ENCODE data around the gene ZNF584. TPM values are rescaled to one million over a fixed set of nuclear protein-coding genes. Genes with fewer than 3 reads are reported as not detected.
"Not testable (repeated sequence)": the region's sequence is repeated elsewhere in the genome, so short reads cannot be mapped to it uniquely, and the experiment has no call there.

The ZNF584 gene
- total RNA-seq: 14.3 TPM

DNA sequence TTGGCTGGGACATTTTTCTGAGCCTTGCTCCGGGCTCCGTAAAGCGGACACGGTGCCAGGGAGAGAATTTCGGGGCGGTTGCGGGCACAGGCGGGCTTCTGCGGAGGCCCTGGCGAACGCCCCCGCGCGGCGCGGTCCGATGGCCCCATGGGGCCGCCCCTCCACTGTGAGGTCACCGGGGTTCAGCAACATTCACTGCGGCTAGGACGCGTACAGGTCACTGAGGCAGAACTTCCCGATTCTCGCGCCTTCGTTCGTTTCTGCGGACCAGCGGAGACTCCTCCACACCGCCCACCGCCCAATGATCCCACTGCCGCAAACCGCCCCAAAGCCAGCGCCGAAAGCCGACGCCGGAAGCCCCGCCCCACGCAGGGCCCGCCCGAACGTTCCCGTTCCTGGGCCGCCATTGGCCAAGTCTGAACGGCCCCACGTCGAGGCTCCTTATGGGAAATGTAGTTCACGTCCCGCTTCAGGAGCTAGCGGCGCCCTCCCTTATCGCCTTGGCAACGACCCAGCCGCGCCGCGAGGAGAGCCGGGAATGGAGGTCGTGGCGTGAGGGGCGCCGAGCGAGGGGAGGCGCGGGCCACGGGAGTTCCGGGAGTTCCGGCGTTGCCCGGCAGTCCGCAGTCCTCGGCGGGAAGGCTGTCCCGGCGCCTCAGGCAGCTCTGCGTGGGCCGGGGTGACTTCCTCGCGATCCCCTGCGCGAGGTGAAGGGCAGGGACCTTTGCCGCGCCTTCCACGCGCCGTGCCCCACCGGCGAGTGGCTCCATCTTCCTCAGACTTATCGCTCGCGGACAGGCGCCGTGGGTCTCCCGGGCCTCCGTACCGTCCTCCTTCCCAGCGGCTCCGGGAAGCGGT, at the start of gene ZNF584:
TSS of gene ZNF584 (plus strand) at position 498 of the 858 bp plus-strand sequence. CDS start 499 bp downstream, outside the sequence.
- peak; percentile 94 for DNase-seq

DNA sequence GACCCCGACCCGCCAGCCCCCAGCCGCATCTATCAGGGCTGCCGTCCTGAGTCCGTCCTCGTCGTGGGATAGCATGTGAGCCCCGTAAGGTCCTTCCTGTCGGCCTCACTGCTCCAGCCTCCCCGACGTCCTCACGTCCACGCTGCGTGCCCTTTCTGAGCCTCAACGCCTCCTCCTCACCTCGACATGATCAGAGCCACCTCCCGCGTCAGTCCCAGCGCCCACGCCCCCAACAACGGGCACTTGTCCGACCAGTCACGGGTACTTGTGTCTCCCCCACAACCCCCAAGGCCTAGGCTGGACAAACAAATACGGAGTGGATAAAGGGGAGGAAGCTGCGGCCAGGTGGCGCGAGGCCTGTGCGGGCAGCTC, 46.6 kb upstream of the ZNF584 start:
- DNase-seq: no peak

DNA sequence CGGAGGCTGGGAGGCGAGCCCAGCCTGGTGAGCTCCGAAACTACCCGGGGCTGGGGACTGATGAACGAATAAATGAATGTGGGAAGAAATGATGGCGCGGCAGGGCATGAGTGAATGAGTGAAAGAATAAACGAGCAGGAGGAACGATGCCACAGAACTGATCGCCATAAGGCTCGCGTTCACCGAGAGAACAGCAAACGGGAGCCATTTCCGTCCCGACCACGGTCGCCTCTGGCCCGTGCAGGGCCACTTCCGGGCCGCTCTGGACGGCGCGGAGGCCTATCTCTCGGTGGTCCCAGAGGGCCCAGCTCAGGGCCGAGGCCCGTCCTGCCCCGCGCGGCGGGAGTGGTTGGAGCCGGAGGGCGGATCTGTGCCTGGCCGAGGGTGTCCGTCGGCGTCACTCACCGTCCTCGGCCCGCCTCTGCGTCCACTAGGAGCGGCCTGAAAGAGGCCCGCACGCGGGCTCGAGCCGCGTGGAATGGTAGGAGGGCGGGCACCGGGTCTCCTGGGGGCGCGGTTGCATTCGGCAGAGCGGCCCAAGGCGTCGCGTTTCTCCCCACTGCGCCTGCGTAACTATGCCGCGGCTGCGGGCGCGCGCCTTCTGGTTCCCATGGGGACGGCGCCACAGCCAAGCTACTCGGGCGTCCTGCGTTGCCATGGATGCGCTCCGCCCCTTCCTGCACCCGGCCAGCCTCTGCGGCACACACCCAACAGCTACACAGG, 46.0 kb upstream of the ZNF584 start, which contains the start of gene ZNF497:
TSS of gene ZNF497 (minus strand) at position 480 of the 723 bp plus-strand sequence. CDS start 5,116 bp downstream, outside the sequence.
- peak; percentile 97 for DNase-seq

DNA sequence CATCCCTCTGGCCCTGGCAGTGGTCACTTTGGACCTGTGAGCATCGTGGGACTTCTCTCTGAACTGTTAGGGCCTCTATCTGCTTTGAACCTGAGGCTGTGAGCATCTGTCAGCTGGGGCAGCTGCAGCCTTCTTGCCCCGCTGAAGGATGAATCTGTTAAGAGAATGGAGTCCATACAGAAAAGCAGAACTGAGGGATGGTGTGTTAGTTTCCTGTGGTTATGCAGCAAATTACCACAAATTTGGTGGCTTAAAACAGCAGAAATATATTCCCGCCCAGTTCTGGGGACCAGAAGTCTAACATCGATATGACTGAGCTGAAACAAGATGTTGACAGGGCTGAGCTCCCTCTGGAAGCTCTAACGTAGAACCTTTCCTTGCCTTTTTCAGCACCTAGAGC, 44.3 kb upstream of the ZNF584 start:
- no peak for DNase-seq

DNA sequence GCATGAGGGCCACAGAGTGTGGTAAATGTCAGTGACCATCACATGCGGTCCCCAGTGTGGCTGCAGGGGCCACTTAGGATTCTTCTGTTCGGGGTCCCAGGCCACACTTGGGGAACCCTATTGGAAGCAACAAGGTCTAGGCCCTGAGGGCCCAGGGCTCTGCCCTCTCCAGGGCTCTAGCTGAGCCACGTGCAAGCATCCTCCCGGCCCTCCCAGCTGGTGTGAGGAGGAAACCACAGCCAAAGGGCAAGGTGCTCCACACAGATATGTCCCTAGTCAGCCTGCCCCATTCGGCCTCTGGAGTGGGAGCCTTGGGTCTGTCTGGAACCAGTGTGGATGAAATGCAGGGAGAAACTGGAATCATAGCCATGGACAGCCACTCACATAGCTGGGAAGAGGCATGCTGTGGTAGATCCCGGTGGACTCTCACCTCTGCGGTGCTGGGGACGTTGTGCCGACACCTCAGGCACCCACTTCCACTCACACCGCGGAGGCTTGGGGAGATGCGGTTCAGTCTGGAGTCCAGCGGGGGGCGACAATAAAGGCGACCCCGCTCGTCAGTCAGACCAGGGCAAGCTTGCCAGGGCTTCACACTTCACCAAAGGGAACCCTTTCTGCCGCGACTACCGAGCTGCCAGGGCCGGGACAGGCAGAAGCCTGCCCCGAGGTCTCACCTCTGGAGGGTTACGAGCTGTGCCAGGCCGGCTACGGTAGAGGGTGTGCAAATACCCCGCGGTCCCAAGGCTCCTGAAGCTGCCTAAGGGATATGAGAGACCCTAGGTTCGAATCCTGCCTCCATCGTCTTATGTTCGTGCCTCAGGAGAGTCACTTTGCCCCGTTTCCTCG, 41.6 kb upstream of the ZNF584 start:
- DNase-seq: no peak

DNA sequence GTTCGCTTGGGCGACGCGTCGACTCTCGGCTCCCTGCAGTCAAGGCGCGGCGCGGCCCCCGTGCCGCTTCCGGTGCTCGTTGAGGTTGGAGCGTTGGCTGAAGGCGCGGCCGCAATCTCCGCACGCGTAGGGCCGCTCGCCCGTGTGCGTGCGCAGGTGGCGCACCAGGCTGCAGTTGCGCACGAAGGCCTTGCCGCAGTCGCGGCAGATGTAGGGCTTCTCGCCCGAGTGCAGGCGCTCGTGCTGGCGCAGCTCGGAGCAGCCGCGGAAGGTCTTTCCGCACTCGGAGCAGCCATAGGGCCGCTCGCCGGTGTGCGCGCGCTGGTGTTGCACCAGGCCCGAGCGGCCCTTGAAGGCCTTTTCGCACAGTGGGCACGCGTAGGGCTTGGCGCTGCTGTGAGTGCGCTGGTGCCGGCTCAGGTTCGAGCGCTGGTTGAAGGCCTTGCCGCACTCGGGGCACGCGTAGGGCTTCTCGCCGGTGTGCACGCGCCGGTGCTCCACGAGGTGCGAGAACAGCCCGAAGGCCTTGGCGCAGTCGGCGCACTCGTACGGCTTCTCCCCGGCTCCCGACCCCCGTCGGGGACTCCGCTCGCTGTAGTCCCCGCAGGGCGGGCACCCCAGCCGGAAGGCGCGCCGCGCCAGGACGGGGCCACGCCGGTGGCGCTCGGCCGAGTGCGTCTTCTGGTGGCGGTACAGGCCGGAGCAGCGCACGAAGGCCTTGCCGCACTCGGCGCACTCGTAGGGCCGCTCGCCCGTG, 40.6 kb upstream of the ZNF584 start:
- no peak for DNase-seq

DNA sequence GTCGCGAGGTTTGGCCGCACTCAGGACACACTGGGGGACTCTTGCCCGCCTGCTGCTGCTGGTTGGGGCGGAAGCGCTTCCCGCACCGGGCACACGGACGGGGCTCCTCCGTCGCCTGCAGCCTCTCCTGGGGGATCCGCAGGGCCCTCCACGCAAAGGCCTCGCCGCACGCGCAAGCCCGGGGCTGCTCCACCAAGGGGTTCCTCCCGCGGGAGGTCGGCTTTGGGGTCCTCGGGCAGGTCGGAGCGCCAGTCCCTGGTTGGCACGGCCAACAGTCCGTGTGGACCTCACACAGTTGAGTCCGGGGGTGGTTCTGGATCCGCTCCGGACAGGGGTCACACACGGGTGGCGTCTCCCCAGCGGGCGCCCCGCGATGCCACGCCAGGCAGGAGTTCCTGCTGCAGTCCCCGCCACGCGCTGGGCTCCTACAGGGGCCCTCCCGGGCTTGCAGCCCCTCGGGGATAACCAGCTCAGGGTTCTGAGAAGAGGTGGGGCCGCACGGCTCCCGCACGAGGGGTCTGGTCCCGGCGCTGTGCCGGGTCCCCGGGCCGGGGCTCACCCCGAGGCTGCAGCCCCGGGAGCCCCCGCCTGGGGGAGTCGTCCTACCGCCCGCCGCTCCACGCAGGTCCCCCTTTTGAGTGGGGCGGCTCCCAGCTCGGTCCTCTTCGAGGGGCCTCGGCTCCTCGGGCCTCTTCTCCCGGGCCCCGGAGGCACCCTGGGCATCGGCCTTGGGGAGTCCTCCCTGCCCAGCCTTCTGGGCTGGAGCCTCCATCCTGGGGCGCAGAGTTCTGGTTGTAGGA, 39.7 kb upstream of the ZNF584 start:
- no peak for DNase-seq

DNA sequence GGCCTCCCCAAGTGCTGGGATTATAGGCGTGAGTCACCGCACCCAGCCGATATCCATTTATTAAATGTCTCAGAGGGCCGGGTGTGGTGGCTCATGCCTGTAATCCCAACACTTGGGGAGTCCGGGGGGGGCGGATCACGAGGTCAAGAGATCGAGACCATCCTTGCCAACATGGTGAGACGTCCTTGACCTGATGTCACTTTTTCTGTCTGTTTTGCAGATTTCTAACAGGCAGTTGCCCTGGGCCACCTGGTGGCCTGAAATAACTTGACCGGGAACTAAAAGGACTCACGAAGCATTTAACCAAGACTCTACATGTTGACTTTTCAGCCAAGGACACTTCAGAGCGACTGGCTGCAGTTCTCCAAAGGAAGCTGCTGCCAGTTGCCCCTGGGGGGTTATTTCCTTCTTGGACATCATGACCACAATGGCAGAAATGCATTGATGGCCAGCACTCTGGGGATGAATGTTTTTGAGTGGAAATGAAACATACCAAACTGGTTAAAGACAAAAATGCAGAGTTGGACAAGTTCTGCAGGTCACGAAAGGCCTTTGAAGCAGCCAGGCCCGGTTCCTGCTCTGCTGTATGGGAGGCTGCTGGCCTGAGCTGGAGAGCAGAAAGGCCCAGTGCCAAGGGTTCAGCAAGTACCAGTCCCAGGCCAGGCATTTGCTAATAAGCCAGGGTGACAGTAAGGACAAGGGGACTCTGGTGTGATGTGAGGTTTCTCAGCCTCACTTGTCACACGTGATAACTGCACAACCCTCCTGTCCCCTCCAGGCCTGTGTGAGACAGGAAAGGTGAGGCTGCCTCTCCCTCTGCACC, 35.9 kb upstream of the ZNF584 start:
- DNase-seq: no peak

DNA sequence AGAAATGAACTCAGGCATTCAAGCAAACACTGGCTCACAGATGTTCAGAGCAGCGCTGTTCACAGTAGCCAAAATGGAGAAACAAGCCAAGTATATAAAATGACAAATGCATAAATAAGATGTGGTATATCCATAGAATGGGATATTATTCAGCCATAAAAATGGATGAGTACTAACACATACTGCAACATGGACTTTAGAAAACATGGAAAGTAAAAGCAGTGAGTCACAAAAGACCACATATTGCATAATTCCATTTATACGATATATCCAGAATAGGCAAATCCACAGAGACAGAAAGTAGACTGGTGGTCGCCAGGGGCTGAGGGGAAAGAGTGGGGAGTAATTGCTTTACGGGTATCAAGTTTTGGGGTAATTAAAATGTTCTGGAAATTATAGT, 34.2 kb upstream of the ZNF584 start:
- no peak for DNase-seq

DNA sequence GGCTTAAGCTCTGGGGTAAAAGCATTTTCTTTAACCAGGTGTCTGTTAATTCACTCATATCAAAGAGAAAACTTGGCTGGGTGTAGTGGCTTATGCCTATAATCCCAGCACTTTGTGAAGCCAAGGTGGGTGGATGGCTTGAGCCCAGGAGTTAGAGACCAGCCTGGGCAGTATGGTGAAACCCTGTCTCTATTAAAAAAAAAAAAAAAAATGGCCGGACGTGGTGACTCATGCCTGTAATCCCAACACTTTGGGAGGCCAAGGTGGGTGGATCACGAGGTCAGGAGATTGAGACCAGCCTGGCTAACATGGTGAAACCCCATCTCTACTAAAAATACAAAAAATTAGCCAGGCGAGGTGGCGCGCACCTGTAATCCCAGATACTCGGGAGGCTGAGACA, 31.7 kb upstream of the ZNF584 start:
- not testable (repeated sequence) for DNase-seq

DNA sequence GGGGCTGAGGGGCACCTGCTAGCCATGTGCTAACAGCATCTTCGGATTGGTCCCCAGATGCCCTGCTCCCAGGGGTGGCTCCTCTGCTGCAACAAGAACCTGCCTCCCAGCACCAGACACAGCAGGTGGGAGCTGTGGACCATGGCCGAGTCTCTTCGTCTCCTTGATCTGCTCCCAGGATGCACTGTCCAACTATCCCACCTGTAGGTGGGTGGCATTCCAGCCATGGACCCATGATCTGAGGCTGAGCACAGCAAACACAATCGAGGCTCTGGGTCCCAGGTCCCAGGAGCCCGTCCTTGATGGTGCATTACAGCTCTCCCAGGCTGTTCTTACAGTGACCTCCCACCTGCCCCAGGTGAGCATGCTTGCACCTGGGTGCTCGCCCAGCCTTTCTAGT, 29.2 kb upstream of the ZNF584 start:
- DNase-seq: no peak

DNA sequence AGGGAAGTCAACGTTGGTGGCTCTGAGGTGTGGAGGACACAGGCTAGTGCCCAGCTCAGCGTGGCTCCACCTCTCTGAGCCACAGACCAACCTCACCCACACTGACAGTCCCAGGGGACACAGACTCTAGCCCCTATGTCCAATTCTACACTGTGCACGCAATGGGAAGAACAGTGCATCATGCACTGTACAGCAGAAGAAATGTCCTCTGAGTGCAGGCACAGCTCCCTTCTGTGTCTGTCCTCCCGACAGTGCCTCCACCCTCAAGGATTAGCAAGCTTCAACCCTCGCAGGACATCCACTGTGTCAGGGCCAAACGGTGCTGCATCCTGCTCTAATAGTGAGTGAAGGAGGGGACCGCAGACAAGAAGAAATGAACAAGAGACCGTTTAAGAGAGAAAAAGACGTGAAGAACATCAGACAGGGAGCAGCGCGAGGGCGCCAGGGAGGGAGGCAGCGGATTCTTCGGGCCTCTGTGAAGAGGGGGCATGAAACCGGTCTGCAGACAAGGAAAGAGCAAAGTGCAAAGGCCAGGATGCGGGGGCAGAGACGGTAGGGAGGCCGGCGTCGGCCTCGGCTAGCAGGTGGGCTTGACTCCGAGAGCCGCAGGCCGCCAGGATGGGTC, 28.3 kb upstream of the ZNF584 start:
- DNase-seq: no peak

DNA sequence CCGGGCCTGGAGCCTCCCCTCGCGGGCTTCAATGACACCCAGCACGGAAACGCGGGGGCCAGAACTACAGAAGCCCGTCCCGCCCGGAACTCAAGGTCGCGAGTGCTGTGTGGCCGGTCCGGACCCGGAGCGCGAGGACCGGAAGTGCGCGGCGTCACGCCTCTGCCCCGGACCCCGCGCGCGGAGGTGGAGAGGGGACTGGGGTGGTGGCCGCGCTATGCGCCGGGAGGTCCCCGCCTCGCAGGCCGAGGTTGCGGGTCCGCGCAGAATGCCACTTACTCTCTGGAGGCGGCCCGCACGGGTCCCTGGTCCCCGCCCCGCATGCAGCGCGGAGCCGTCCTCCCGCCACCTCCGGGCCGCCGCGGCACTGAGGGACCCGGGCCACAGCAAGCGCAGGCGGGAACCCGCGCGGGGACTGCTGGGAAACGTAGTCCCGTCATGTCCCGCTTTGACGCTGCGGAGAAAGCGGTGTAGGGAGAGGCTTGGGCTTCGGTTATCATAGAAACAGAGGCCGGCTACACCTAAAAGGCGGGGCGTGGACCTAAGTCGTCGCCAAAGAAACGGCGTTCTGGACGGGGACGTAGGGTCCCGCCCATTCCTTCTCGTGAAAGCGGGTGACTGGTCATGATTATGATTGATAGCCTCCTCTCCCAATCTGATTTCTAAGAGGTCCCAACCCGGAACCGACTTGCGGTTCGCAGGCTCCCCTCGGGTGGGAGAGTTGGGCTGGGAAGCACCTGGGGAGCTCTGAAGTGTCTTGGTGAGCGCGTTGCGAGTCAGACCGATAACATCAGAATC, 27.6 kb upstream of the ZNF584 start, which contains the start of gene ZNF837:
TSS of gene ZNF837 (minus strand) at position 369 of the 798 bp plus-strand sequence. CDS start 11,698 bp downstream, outside the sequence.
- peak; percentile 99 for DNase-seq

DNA sequence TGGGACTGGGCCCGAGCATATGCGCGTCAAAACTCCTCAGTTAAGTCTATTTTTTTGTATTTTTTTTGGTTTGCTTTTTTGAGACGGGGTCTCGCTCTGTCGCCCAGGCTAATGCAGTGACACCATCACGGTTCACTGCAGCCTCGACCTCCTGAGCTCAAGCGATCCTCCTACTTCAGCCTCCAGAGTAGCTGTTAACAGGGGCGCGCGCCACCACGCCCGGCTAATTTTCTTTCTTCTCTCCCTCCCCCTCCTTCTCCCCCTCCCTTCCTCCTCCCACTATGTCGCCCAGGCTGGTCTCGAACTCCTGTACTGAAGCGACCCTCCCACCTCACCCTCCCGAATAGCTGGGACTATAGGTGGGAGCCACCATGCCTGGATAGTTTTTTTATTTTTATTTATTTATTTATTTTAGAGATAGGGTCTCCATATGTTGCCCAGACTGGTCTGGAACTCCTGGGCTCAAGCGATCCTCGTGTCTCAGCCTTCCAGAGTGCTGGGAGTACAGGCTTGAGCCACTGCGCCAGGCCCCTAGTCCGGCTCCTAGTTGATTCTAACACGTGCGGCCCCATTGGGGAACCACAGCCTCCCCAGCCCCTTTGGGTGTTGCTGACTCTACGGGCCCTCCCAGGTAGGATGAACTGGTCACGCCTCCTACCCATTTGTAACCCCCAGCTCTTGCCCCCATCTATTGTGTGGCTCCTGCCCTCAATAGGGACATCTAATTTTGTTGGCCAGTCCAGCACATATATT, 26.8 kb upstream of the ZNF584 start:
- no peak for DNase-seq

DNA sequence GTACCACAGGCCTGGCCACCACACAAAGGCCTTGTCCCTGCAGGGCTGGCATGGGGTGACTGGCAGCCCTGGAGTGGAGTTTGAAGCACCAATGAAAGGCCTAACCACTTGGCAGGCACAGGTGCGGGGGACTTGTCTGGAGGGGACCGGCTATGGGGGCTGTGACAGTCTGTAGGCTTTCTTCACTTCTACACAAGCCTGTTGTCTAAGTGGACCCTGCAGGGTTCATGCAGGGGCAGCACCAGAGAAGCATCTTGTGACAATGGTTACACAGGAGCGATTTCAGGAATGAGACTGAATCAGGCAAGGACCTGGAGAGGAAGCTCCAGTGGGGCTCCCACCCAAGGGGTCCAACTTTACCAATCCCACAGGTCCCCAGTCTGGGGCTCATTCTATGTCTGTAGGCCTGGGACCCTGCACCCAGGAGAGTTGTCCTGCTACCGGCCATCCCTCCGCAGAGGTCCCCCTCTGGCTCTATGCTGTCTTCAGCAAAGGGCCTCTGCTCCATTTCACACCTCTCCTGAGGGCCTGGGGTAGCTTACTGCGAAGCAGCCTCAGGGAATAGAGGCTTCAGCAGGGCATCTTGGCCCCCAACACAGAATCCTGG, 25.3 kb upstream of the ZNF584 start:
- DNase-seq: no peak

DNA sequence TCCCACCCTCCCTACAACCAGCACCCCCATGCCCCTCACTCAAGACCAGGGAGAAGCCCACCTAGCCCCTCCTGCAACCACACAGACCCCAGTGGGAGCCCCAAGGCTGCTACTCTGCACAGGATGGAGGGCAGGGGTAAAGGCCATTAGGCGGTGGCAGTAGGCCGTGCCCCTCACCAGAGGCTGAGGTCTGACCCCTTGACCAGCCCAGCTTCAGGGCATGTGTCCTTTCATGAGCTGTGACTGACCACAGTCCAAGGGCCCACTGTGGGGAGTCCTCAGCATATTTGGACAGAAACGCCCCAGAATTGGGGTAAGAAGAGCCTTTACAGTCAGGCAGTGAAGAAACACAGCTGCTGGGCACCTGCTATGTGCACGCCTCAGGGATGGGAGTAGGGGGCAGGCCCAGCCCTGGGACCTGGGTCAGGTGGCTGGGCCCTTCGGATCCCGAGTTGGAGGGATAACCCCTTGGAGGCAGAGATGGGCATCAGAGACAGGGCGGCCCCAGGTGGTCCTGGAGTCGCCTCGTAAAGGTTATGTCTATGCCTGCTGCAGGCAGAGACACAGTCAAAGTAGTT, 23.0 kb upstream of the ZNF584 start:
- no peak for DNase-seq

All from occipital lobe (tissue), 2 donors.